WTC11 (cell line): ENCODE measurements around the gene STIMATE. TPM values are rescaled to one million over a fixed set of nuclear protein-coding genes. Genes with fewer than 3 reads are reported as not detected.
A peak's percentile ranks its signal among the peaks of the same experiment; 100 is the strongest.

ENCODE experiments used
- ATAC-seq: fragments of 200-7000 bp; cut with Tn5 transposase; 2 replicates; pipeline ENCODE4 v1.10.0; 2021; ENCODE audit warnings: mild to moderate bottlenecking, moderate library complexity
- CTCF ChIA-PET: fragments of 300-600 bp; sonication (Branson Sonifier 250); formaldehyde crosslinking; loops from one replicate; lab custom pipeline; 2021; ENCODE audit warnings: antibody characterized with exemption; lab: Charles Lee
- POLR2A ChIA-PET: fragments of 350-600 bp; sonication (Branson Sonifier 250); formaldehyde crosslinking; loops from one replicate; lab custom pipeline; 2021; ENCODE audit warnings: antibody characterized with exemption; lab: Charles Lee
- DNase-seq: peaks from one replicate; pipeline ENCODE4 v3.0.0; 2021; ENCODE audit warnings: low spot score
- H3K27ac Mint-ChIP-seq: 2 replicates; pipeline ENCODE4 v1.8.0; 2021; ENCODE audit warnings: mixed read lengths
- H3K27me3 Mint-ChIP-seq: 2 replicates; pipeline ENCODE4 v1.8.0; 2021; ENCODE audit warnings: low read depth, mild to moderate bottlenecking, moderate library complexity, mixed read lengths
- H3K36me3 Mint-ChIP-seq: 2 replicates; pipeline ENCODE4 v1.8.0; 2021; ENCODE audit warnings: mixed read lengths
- H3K4me1 Mint-ChIP-seq: 2 replicates; pipeline ENCODE4 v1.8.0; 2022; ENCODE audit warnings: mixed read lengths
- H3K4me3 Mint-ChIP-seq: 2 replicates; pipeline ENCODE4 v1.8.0; 2021; ENCODE audit warnings: mild to moderate bottlenecking, moderate library complexity, mixed read lengths
- H3K9me3 Mint-ChIP-seq: 2 replicates; pipeline ENCODE4 v1.8.0; 2021; ENCODE audit warnings: mixed read lengths
- ELF4 ChIP-seq: sonication (generic); formaldehyde crosslinking; IDR thresholded peaks from 2 replicates; pipeline ENCODE4 v1.8.1; 2022; ENCODE audit warnings: low read depth, mild to moderate bottlenecking, moderate library complexity, missing genetic modification reagents
- GABPB1 ChIP-seq: sonication (generic); formaldehyde crosslinking; IDR thresholded peaks from 2 replicates; pipeline ENCODE4 v1.8.1; 2023; ENCODE audit warnings: mild to moderate bottlenecking, missing genetic modification reagents
- GRHL2 ChIP-seq: fragments of 250-450 bp; sonication (Bioruptor Pico); IDR thresholded peaks from 2 replicates; pipeline ENCODE4 v1.8.0; 2022; ENCODE audit warnings: mild to moderate bottlenecking, moderate library complexity; ENCODE audit not compliant: insufficient replicate concordance, severe bottlenecking
- GTF2I ChIP-seq: fragments of 250-450 bp; sonication (Bioruptor Pico); conservative IDR thresholded peaks from 2 replicates; pipeline ENCODE4 v1.4.0; 2021; ENCODE audit warnings: mild to moderate bottlenecking
- MXD4 ChIP-seq: fragments of 250-450 bp; sonication (Bioruptor Pico); IDR thresholded peaks from 2 replicates; pipeline ENCODE4 v1.8.0; 2021; ENCODE audit warnings: mild to moderate bottlenecking, moderate library complexity, borderline replicate concordance
- NR3C1 ChIP-seq: sonication (generic); formaldehyde crosslinking; conservative IDR thresholded peaks from 2 replicates; pipeline ENCODE4 v1.8.1; 2023; ENCODE audit warnings: low read depth, mild to moderate bottlenecking, missing genetic modification reagents
- ZNF317 ChIP-seq: sonication (generic); formaldehyde crosslinking; IDR thresholded peaks from 2 replicates; pipeline ENCODE4 v1.8.1; 2023; ENCODE audit warnings: low read depth, mild to moderate bottlenecking, moderate library complexity, missing genetic modification reagents, borderline replicate concordance
- total RNA-seq: library from RNA; stranded (reverse); gene quantifications from 3 replicates; pipeline ENCODE4 v1.2.3, GENCODE V29; 2021
- TF ChIP-seq, protein P1 (sequence below): sonication (generic); formaldehyde crosslinking; IDR thresholded peaks from 2 replicates; pipeline ENCODE4 v1.8.0; 2022; ENCODE audit warnings: mild to moderate bottlenecking, missing genetic modification reagents
- TF ChIP-seq, protein P2 (sequence below): fragments of 250-450 bp; sonication (Bioruptor Pico); IDR thresholded peaks from 2 replicates; pipeline ENCODE4 v1.8.0; 2021; ENCODE audit warnings: mild to moderate bottlenecking
- TF ChIP-seq, protein P3 (sequence below): fragments of 250-450 bp; sonication (Bioruptor Pico); IDR thresholded peaks from 2 replicates; pipeline ENCODE4 v1.9.0; 2021; ENCODE audit warnings: mild to moderate bottlenecking, borderline replicate concordance
- TF ChIP-seq, protein P4 (sequence below): sonication (generic); formaldehyde crosslinking; IDR thresholded peaks from 2 replicates; pipeline ENCODE4 v1.8.1; 2022; ENCODE audit warnings: mild to moderate bottlenecking, moderate library complexity, missing genetic modification reagents
- TF ChIP-seq, protein P5 (sequence below): sonication (generic); formaldehyde crosslinking; IDR thresholded peaks from 2 replicates; pipeline ENCODE4 v1.8.1; 2023; ENCODE audit warnings: mild to moderate bottlenecking, missing genetic modification reagents, moderate library complexity
- TF ChIP-seq, protein P6 (sequence below): sonication (generic); formaldehyde crosslinking; IDR thresholded peaks from 2 replicates; pipeline ENCODE4 v1.8.1; 2022; ENCODE audit warnings: mild to moderate bottlenecking, missing genetic modification reagents, moderate library complexity, borderline replicate concordance
- TF ChIP-seq, protein P7 (sequence below): fragments of 250-450 bp; sonication (Bioruptor Pico); IDR thresholded peaks from 2 replicates; pipeline ENCODE4 v2.1.2; 2022; ENCODE audit warnings: mild to moderate bottlenecking, moderate library complexity
- TF ChIP-seq, protein P8 (sequence below): fragments of 200-600 bp; IDR thresholded peaks from 2 replicates; pipeline ENCODE4 v1.8.0; 2022; ENCODE audit warnings: antibody characterized with exemption
- TF ChIP-seq, protein P9 (sequence below): sonication (generic); formaldehyde crosslinking; IDR thresholded peaks from 2 replicates; pipeline ENCODE4 v1.8.0; 2022; ENCODE audit warnings: mild to moderate bottlenecking, missing genetic modification reagents
- TF ChIP-seq, protein P10 (sequence below): sonication (generic); formaldehyde crosslinking; IDR thresholded peaks from 2 replicates; pipeline ENCODE4 v1.8.0; 2023; ENCODE audit warnings: mild to moderate bottlenecking, missing genetic modification reagents

Gene STIMATE
- total RNA-seq, 1 experiment from 2014 or later, result 35.5 TPM

DNA sequence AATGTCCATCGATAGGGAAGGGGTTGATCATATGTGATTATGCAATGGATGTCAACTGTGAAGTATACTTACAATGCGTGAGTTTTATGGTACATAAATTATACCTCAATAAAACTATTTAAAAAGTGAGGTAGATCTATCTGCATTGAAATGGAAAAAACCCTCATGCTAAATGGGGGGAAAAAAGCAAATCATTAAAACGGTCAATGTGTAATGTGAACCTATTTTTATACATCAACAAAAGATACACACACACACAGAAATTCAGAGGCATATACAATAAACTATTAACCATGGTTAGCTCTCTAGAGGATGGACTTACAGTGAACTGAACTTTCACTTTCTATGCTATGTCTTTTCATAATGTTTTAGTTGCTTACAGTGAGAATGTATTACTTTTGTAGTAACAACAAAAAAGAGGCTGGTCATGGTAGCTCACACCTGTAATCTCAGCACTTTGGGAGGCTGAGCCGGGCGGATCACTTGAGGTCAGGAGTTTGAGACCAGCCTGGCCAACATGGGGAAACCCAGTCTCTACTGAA lies 23.1 kb downstream of the STIMATE start (continued):
- TF ChIP-seq, protein P1, sequence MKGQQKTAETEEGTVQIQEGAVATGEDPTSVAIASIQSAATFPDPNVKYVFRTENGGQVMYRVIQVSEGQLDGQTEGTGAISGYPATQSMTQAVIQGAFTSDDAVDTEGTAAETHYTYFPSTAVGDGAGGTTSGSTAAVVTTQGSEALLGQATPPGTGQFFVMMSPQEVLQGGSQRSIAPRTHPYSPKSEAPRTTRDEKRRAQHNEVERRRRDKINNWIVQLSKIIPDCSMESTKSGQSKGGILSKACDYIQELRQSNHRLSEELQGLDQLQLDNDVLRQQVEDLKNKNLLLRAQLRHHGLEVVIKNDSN (CRISPR knock-in tag), result no peak
- TF ChIP-seq ELF4 (CRISPR knock-in tag) (no peak), GABPB1 (CRISPR knock-in tag) (no peak), MXD4 (CRISPR knock-in tag) (no peak)
- TF ChIP-seq, protein P2, sequence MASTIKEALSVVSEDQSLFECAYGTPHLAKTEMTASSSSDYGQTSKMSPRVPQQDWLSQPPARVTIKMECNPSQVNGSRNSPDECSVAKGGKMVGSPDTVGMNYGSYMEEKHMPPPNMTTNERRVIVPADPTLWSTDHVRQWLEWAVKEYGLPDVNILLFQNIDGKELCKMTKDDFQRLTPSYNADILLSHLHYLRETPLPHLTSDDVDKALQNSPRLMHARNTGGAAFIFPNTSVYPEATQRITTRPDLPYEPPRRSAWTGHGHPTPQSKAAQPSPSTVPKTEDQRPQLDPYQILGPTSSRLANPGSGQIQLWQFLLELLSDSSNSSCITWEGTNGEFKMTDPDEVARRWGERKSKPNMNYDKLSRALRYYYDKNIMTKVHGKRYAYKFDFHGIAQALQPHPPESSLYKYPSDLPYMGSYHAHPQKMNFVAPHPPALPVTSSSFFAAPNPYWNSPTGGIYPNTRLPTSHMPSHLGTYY (CRISPR knock-in tag), result no peak

DNA sequence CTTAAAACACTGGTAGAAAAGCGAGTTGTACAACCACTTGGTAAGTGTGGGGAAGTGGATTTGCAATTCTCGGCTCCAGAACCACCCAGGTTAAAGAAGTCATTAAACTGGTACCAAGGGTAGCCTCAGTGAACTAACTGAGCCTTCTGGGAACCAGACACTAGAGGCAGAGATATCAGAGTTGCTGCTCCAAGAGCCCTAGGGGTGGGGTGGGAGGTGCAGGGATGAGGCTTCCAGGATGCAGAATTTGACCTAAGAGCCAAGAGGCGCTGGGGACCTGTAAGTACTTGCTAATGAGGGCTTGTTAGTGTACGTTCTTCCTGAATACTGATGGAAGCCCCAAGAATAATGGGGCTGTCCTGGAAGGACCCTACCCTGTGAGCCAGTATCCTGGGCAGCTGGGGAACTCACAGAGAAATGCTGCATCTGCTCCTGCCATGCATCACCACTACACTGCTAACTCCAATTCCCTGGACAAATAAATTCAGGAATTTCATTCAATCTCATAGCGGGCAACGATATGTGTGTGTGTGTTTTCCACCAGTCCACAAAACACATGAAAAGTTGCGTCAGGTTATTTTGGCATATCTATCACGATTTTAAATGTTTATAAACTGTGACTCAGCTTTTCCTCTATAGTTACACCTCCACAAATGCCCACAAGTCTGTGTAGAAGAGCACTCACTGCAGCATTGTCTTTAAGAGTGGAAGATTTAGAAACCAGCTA lies 23.8 kb downstream of the STIMATE start:
- H3K36me3 Mint-ChIP-seq, result no peaks in the 10 kb centered on the region
- no peak overlapping the region for H3K4me3 Mint-ChIP-seq
- ChIA-PET CTCF (interaction anchor here (0.6 to 2.4 kb wide), 2 partner anchors 40 to 53 kb away, joined by 3 to 7 read pairs; no protein-coding TSS in a partner anchor), POLR2A (no interaction called here)
- H3K4me1 Mint-ChIP-seq, result peaks cover 27% of the 10 kb centered on the region
- ATAC-seq, result peak; percentile 55; the same call in 1 of the 2 replicates
- DNase-seq, result no peak
- no peaks in the 10 kb centered on the region for H3K27me3 Mint-ChIP-seq
- H3K27ac Mint-ChIP-seq, result 0 out of 2 replicates have a peak overlapping the region, but pooled peaks have one; percentile 11
- H3K9me3 Mint-ChIP-seq, result no peaks in the 10 kb centered on the region
- TF ChIP-seq, protein P3, sequence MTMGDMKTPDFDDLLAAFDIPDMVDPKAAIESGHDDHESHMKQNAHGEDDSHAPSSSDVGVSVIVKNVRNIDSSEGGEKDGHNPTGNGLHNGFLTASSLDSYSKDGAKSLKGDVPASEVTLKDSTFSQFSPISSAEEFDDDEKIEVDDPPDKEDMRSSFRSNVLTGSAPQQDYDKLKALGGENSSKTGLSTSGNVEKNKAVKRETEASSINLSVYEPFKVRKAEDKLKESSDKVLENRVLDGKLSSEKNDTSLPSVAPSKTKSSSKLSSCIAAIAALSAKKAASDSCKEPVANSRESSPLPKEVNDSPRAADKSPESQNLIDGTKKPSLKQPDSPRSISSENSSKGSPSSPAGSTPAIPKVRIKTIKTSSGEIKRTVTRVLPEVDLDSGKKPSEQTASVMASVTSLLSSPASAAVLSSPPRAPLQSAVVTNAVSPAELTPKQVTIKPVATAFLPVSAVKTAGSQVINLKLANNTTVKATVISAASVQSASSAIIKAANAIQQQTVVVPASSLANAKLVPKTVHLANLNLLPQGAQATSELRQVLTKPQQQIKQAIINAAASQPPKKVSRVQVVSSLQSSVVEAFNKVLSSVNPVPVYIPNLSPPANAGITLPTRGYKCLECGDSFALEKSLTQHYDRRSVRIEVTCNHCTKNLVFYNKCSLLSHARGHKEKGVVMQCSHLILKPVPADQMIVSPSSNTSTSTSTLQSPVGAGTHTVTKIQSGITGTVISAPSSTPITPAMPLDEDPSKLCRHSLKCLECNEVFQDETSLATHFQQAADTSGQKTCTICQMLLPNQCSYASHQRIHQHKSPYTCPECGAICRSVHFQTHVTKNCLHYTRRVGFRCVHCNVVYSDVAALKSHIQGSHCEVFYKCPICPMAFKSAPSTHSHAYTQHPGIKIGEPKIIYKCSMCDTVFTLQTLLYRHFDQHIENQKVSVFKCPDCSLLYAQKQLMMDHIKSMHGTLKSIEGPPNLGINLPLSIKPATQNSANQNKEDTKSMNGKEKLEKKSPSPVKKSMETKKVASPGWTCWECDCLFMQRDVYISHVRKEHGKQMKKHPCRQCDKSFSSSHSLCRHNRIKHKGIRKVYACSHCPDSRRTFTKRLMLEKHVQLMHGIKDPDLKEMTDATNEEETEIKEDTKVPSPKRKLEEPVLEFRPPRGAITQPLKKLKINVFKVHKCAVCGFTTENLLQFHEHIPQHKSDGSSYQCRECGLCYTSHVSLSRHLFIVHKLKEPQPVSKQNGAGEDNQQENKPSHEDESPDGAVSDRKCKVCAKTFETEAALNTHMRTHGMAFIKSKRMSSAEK, result no peak
- TF ChIP-seq GTF2I (CRISPR knock-in tag), result no peak
- TF ChIP-seq GRHL2 (CRISPR knock-in tag), result no peak
- TF ChIP-seq, protein P4, sequence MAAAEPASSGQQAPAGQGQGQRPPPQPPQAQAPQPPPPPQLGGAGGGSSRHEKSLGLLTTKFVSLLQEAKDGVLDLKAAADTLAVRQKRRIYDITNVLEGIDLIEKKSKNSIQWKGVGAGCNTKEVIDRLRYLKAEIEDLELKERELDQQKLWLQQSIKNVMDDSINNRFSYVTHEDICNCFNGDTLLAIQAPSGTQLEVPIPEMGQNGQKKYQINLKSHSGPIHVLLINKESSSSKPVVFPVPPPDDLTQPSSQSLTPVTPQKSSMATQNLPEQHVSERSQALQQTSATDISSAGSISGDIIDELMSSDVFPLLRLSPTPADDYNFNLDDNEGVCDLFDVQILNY (CRISPR knock-in tag), result no peak
- TF ChIP-seq, protein P5, sequence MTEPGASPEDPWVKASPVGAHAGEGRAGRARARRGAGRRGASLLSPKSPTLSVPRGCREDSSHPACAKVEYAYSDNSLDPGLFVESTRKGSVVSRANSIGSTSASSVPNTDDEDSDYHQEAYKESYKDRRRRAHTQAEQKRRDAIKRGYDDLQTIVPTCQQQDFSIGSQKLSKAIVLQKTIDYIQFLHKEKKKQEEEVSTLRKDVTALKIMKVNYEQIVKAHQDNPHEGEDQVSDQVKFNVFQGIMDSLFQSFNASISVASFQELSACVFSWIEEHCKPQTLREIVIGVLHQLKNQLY (CRISPR knock-in tag), result no peak
- TF ChIP-seq, protein P6, sequence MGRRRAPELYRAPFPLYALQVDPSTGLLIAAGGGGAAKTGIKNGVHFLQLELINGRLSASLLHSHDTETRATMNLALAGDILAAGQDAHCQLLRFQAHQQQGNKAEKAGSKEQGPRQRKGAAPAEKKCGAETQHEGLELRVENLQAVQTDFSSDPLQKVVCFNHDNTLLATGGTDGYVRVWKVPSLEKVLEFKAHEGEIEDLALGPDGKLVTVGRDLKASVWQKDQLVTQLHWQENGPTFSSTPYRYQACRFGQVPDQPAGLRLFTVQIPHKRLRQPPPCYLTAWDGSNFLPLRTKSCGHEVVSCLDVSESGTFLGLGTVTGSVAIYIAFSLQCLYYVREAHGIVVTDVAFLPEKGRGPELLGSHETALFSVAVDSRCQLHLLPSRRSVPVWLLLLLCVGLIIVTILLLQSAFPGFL, result no peak
- TF ChIP-seq, protein P7, sequence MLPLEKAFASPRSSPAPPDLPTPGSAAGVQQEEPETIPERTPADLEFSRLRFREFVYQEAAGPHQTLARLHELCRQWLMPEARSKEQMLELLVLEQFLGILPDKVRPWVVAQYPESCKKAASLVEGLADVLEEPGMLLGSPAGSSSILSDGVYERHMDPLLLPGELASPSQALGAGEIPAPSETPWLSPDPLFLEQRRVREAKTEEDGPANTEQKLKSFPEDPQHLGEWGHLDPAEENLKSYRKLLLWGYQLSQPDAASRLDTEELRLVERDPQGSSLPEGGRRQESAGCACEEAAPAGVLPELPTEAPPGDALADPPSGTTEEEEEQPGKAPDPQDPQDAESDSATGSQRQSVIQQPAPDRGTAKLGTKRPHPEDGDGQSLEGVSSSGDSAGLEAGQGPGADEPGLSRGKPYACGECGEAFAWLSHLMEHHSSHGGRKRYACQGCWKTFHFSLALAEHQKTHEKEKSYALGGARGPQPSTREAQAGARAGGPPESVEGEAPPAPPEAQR, result no peak
- TF ChIP-seq, protein P8, sequence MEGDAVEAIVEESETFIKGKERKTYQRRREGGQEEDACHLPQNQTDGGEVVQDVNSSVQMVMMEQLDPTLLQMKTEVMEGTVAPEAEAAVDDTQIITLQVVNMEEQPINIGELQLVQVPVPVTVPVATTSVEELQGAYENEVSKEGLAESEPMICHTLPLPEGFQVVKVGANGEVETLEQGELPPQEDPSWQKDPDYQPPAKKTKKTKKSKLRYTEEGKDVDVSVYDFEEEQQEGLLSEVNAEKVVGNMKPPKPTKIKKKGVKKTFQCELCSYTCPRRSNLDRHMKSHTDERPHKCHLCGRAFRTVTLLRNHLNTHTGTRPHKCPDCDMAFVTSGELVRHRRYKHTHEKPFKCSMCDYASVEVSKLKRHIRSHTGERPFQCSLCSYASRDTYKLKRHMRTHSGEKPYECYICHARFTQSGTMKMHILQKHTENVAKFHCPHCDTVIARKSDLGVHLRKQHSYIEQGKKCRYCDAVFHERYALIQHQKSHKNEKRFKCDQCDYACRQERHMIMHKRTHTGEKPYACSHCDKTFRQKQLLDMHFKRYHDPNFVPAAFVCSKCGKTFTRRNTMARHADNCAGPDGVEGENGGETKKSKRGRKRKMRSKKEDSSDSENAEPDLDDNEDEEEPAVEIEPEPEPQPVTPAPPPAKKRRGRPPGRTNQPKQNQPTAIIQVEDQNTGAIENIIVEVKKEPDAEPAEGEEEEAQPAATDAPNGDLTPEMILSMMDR, result no peak
- TF ChIP-seq NR3C1 (CRISPR knock-in tag), result no peak
- TF ChIP-seq ZNF317 (CRISPR knock-in tag), result no peak
- TF ChIP-seq, protein P9, sequence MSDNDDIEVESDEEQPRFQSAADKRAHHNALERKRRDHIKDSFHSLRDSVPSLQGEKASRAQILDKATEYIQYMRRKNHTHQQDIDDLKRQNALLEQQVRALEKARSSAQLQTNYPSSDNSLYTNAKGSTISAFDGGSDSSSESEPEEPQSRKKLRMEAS (CRISPR knock-in tag), result no peak
- TF ChIP-seq, protein P10, sequence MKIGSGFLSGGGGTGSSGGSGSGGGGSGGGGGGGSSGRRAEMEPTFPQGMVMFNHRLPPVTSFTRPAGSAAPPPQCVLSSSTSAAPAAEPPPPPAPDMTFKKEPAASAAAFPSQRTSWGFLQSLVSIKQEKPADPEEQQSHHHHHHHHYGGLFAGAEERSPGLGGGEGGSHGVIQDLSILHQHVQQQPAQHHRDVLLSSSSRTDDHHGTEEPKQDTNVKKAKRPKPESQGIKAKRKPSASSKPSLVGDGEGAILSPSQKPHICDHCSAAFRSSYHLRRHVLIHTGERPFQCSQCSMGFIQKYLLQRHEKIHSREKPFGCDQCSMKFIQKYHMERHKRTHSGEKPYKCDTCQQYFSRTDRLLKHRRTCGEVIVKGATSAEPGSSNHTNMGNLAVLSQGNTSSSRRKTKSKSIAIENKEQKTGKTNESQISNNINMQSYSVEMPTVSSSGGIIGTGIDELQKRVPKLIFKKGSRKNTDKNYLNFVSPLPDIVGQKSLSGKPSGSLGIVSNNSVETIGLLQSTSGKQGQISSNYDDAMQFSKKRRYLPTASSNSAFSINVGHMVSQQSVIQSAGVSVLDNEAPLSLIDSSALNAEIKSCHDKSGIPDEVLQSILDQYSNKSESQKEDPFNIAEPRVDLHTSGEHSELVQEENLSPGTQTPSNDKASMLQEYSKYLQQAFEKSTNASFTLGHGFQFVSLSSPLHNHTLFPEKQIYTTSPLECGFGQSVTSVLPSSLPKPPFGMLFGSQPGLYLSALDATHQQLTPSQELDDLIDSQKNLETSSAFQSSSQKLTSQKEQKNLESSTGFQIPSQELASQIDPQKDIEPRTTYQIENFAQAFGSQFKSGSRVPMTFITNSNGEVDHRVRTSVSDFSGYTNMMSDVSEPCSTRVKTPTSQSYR (CRISPR knock-in tag), result no peak
- no peak for TF ChIP-seq ELF4 (CRISPR knock-in tag)
